ENCODE measurements around the gene GJD4. TPM values are rescaled to one million over a fixed set of nuclear protein-coding genes. Genes with fewer than 3 reads are reported as not detected.
A peak's percentile ranks its signal among the peaks of the same experiment; 100 is the strongest.

GJD4 gene
- polyA plus RNA-seq, 1 donor = 4.2 TPM

DNA sequence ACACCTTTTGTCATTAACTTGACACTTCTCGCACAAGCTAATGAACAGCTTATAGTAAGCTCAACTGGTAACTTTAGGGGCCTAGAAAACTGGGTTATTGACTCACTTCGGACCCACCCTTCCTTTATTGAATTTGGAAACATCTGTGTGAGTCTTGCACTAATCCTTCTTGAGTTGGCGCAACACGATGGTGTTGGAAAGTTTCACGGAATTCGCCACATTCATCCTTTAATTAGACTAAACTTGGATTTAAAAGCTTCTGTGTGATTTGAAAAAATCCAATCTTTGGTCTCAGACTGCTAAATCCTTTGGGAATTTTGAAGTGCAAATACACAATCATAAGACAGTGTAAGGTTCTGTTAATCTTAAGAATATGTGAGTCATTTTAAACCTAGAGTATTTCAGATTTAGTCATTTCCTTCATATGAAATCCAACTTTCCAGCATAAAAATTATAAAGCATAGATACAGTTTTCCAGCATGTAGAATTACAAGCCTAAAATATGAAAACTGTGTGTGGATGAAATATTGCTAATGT lies 21.9 kb downstream of the GJD4 start:
- no peak for DNase-seq (ENCODE audit: low read depth)

DNA sequence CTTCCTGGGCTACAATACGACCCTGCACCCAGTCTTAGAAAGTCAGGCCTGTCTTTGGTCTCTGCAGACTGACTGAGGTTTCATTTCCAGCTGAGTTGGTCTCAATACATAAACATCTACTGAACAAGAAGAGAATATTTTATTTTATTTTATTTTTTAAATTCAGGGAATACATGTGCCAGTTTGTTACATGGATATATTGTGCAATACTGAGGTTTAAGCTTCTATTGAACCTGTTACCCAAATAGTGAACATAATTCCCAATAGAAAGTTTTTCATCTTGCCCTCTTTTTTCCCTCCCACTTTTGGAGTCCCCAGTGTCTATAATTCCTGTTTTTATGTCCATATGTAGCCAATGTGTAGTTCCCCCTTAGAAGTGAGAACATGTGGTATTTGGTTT lies 26.3 kb downstream of the GJD4 start:
- no peak for DNase-seq (ENCODE audit: low read depth)

DNA sequence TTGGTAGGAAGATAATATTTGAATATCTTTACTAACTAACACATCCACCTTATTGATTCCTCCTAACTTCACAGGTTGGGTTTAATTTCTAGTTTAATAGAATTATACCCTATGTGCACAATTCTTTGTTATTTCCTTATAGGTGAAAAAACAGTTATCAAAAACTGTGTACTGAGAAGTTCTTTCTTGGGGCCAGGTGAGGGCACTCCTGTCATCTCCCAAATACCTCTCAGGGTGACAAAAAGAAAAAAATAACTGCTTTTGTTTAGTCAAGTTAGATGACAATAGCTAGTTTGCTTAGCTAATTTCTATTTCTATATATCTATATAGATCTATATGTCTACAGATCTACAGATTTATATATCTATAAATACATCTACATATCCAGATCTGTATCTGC lies 26.9 kb downstream of the GJD4 start:
- DNase-seq (ENCODE audit: low read depth) = no peak

DNA sequence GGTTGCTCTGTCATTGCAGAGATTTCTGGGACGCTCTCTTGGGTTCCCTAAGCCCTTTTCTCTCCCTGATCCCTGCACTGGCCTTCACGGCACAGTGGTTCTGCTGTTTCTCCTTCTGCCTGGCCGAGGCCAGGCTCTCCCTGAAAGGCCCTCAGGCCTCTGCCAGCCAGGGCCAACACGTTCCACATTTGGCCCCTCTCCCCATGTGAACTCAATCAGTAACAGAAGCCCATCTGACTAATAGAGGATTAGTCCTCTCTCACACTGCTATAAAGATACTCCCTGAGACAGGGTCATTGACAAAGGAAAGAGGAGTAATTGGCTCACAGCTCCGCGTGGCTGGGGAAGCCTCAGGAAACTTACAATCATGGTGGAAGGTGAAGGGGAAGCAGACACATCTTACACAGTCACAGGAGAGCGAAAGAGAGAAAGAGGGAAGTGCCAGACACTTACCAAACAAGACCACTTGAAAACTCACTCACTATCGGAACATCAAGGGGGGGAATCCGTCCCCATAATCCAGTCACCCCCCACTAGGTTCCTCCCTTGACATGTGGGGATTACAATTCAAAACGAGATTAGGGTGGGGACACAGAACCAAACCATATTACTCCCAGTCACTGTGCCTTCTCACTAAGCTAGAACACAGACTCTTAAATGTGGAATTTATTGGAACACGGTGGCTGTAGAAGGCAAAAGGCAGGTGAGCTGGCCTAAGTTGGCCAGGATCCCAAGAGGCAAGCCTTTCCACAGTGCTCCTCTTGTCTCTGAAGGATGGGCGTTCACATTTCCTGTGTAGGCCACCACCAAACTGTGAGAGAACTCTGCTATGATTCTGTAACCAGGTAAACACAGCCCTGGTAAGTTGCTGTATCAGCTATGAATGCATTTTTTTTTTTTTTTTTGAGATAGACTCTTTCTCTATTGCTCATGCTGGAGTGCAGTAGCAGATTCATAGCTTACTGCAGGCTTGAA lies 28.2 kb downstream of the GJD4 start:
- no peak for DNase-seq (ENCODE audit: low read depth)

- DNase-seq (ENCODE audit: low read depth) = no peak
These were observed 30.4 kb downstream of the GJD4 start for GRCh38 chr10:35635576-35635975.

GRCh38 chr10:35636956-35637355 lies 31.8 kb downstream of the GJD4 start:
- DNase-seq (ENCODE audit: low read depth) = no peak

- no peak for DNase-seq (ENCODE audit: low read depth)
These were observed 32.3 kb downstream of the GJD4 start for GRCh38 chr10:35637462-35637861.

DNA sequence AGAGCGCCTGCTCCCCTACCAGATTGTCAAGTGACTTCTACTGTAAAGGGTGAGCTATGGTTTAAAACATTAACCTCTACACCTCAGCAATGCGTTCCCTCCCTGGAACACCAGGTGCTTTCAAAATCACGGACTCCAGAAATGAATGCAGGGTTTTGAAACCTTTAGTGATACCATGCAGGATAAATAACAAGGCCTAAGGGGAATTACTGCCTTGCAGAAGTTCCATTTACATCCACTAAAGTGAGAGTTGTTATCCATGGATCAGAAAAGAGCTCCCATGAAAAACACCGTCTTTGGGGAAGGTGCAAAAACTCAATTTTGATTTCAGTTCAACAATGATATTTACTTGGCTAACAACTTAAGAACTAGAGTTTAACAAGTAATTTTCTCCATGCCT lies 33.0 kb downstream of the GJD4 start:
- DNase-seq (ENCODE audit: low read depth) = no peak

GRCh38 chr10:35639021-35639727 lies 34.0 kb downstream of the GJD4 start:
- no peak for DNase-seq (ENCODE audit: low read depth)

GRCh38 chr10:35639728-35640401 lies 34.7 kb downstream of the GJD4 start:
- DNase-seq (ENCODE audit: low read depth) = no peak

GRCh38 chr10:35640474-35640873 lies 35.3 kb downstream of the GJD4 start:
- DNase-seq (ENCODE audit: low read depth) = no peak

DNA sequence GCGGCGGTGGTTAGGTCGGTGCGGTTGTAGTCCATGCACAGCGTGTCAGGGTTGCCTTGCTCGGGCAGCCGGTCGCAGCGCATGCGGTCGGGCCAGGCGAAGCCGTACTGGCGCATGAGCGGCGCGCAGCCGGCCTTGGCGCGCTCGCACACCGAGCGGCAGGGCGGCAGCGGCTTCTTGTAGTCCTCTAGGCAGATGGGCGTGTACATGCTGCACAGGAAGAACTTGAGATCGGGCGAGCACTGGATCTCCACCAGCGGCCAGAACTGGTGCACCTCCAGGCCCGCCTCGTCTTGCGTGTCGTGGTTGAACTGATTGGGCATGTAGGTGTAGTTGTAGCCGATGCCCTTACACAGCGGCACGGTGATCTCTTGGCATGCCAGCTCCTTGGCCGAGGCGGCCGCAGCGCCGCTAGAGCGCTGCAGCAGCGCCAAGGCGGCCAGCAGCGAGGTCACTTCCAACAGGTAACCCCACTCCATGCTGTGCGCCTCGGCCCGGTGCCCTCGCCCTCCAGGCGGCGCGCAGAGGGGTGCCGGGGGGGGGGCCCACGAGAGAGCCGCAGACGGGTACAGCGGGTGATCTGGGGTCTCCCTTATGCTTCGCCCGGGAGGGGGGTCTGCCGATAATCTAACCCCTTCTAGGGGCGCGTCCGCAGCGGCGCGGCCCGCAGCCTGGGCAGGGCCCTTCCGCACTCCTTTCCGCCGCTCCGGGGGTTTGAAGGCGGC lies 36.0 kb downstream of the GJD4 start:
- DNase-seq (ENCODE audit: low read depth) = no peak

DNA sequence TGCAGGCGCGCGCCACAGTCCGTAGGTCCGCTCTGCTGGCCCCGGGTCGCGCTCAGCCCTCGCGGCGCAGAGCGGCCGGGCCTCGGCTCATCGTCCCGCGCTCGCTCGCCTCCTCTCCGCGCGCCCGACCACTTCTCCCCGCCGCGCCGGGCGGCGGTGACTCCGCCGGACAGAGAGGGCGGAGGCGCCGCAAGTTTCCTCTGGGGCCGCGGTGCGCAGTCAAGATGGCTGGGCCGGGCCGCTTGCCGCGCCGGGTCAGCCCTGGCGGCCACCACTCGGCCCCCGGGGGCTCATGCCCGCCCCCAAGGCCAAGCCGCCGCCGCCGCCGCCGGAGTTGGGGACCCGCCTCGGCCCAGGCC lies 36.5 kb downstream of the GJD4 start:
- DNase-seq (ENCODE audit: low read depth) = no peak

- peak; percentile 83 for DNase-seq (ENCODE audit: low read depth)
These were observed 37.1 kb downstream of the GJD4 start, which contains the start of gene FZD8 for GRCh38 chr10:35642035-35642792. Gene FZD8 (minus strand): TSS chr10:35642296. CDS start chr10:35641429, 867 bp downstream.

- no peak for DNase-seq (ENCODE audit: low read depth)
These were observed 37.6 kb downstream of the GJD4 start for GRCh38 chr10:35642793-35643114.

DNA sequence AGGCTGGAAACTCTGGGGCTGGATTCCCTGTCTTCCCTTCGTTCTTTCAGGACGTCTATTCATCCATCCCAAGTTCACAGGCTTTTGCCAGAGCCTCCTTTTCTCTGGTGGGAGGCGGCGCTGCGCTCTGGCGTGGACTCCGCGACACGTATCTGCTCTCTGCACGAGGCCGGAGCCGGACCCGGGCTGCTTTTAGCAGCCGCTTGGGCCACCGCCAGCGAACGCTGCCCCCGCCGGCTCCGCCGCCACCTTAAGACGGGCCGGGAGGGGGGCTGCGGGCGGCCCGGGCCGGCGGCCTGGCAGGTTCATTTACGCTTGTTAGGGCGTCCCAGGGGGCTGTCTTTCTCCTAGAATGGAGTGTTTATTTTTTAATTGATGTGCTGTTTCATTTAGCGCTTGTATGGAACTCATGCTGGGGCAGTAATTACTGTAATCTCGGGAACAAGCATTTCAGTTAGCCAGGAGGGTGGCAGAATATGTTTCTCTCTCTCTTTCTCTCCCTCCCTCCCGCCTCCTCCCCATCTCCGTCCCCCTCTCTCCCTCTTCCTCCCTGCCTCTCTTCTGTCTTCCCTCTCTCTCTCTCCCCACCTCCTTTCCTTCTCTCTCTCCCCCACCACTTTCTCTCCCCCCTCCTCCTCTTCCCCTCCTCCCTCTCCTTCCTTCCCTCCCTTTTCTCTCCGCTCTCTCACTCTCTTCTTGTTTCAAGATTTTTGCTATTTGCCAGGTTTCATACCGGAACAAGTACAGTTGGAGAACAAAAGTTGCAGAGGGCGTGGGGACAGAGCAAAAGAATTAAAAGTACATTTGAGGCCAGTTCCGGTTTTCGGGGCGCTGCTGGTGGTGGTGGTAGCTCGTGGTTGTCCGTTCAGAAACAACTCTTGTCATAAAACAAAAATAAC lies 38.3 kb downstream of the GJD4 start:
- peak; percentile 80 for DNase-seq (ENCODE audit: low read depth)

DNA sequence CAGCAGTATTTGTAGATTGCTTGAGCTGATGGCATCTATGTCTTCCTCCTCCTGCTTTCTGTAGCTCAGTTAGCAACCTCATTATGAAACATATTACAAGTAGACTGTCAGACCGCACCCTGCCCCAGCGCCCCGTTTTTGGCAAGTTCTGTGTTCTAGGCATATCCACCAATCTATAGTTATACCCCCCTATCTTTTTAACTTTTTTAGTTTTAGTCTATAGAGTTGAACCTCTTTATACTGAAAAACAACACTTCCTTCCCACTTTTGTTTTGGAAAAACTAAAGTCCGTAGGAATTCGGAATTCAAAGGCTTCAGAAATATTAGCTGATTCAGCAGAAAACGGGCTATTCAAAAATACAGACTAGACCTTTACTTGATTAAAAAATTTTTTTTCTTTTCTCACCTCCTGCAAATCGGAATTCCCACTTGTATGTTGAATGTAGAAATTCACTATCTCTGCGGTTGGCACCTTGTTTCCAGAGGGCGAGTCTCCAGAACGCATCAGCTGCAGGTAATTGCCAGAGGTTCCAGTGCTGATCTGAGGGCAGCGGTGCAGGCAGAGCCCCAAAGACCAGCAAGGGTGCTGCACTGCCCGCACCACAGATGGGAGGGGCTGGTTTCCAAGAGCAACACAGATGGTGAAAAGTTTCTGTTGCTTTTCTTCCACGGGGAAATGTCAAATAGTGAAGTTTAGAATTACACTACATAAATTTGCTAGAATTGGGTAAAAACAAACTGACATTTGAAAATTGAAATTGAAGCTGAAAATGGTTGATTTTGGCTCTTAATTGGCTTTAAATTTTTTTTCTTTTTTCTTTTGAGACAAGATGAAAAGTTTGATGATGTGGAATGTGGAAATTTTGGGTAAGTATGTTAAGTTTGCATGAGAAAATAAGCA lies 39.2 kb downstream of the GJD4 start:
- DNase-seq (ENCODE audit: low read depth) = no peak

DNA sequence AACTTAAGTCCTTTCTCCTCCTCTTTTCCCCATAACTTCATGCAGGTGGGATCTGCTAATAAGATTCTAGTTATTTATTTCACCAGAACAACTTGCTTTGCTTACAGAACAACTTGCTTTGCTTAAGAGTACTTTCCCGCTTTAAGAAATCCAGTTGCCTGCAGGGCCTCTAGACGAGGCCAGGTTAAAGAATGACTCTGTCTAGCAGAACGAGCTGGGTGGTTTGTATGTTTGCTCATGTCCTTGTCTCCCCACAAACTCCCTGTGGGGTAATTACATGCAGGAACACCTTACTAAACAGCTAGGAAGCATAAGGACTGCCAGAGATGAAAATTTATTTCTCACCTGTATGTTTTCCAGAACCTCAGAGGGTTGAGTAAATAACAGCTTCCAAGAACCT lies 45.8 kb downstream of the GJD4 start:
- DNase-seq (ENCODE audit: low read depth) = no peak

- DNase-seq (ENCODE audit: low read depth) = no peak
These were observed 47.7 kb downstream of the GJD4 start for GRCh38 chr10:35652824-35653223.
